Endothelial cell of umbilical vein (primary cell): ENCODE measurements around the gene LPP. TPM values are rescaled to one million over a fixed set of nuclear protein-coding genes. Genes with fewer than 3 reads are reported as not detected.

Experiments used
- BruUV-seq: library from RNA; stranded (reverse); fragments of 400-500 nt; replicated peaks from 2 replicates; lab custom pipeline; 2021; lab: Mats Ljungman, UMichigan
- CTCF ChIA-PET: fragments of 300-600, 350-600 bp; sonication (Branson Sonifier 250); formaldehyde crosslinking; loops from one replicate; lab custom pipeline; 2021; ENCODE audit warnings: antibody characterized with exemption, inconsistent platforms; lab: Charles Lee
- POLR2A ChIA-PET: fragments of 300-600, 350-600 bp; sonication (Branson Sonifier 250); formaldehyde crosslinking; loops from one replicate; lab custom pipeline; 2021; ENCODE audit warnings: antibody characterized with exemption, inconsistent platforms; lab: Charles Lee
- DNase-seq: peaks from one replicate; pipeline ENCODE4 v3.0.0-alpha.2; 2011; ENCODE audit warnings: low read depth, low spot score
- FAIRE-seq: peaks from 2 replicates; lab custom pipeline; 2011; peaks lifted over from hg19 to GRCh38; lab: Jason Lieb, UNC
- H2AFZ ChIP-seq: 2 replicates; pipeline ENCODE4 v1.6.0; 2012; ENCODE audit warnings: low read depth, low read length, control low read depth, inconsistent platforms
- H3K27ac ChIP-seq: 2 replicates; pipeline ENCODE4 v1.5.1; 2011; ENCODE audit warnings: low read depth, mild to moderate bottlenecking, control low read depth, low read length, moderate library complexity; ENCODE audit not compliant: insufficient read depth
- H3K27me3 ChIP-seq, 2 experiments: 2 replicates each; pipeline versions ENCODE4 v1.6.0 to v1.6.1; 2011; ENCODE audit warnings: low read length in 2 of 2, mixed read lengths in 1 of 2; ENCODE audit not compliant: control insufficient read depth in 2 of 2, insufficient read depth in 2 of 2
- H3K36me3 ChIP-seq, 2 experiments: 2 replicates in 1 of 2; 3 replicates in 1 of 2; pipeline ENCODE4 v1.5.1; 2011; ENCODE audit warnings: low read length in 2 of 2, mild to moderate bottlenecking in 1 of 2, moderate library complexity in 1 of 2; ENCODE audit not compliant: control insufficient read depth in 2 of 2, insufficient read depth in 2 of 2; ENCODE audit errors: extremely low read depth in 1 of 2
- H3K4me1 ChIP-seq: 3 replicates; pipeline ENCODE4 v1.5.1; 2011; ENCODE audit warnings: mild to moderate bottlenecking, low read length; ENCODE audit not compliant: control insufficient read depth, insufficient read depth; ENCODE audit errors: extremely low read depth
- H3K4me2 ChIP-seq: 2 replicates; pipeline ENCODE4 v1.6.1; 2011; ENCODE audit warnings: low read length, control low read depth, mixed read lengths; ENCODE audit not compliant: insufficient read depth
- H3K4me3 ChIP-seq, 3 experiments: fragments of 200-600 bp in 1 of 3; sonication (generic), shearing (Covaris generic) in 1 of 3; replicated peaks in 1 of 3; 2 replicates each; pipeline ENCODE4 v1.5.1; 2011 to 2016; ENCODE audit warnings: control low read depth in 3 of 3, low read length in 3 of 3, mild to moderate bottlenecking in 2 of 3, inconsistent platforms in 1 of 3, low read depth in 1 of 3, moderate library complexity in 1 of 3; ENCODE audit not compliant: insufficient read depth in 1 of 3
- H3K79me2 ChIP-seq: 2 replicates; pipeline ENCODE4 v1.6.0; 2012; ENCODE audit warnings: low read length, inconsistent platforms; ENCODE audit not compliant: control insufficient read depth, insufficient read depth
- H3K9ac ChIP-seq: replicated peaks from 2 replicates; pipeline ENCODE3; 2011; ENCODE audit warnings: low read length, control low read depth; ENCODE audit not compliant: insufficient read depth; ENCODE audit errors: extremely low read depth
- H3K9me1 ChIP-seq: replicated peaks from 3 replicates; pipeline ENCODE4 v1.6.0; 2011; ENCODE audit warnings: mild to moderate bottlenecking, low read length; ENCODE audit not compliant: control insufficient read depth, insufficient read depth; ENCODE audit errors: extremely low read depth
- H3K9me3 ChIP-seq: replicated peaks from 2 replicates; pipeline ENCODE4 v1.5.1; 2012; ENCODE audit warnings: low read length, inconsistent platforms; ENCODE audit not compliant: control insufficient read depth, insufficient read depth
- H4K20me1 ChIP-seq: replicated peaks from 2 replicates; pipeline ENCODE3; 2011; ENCODE audit warnings: mild to moderate bottlenecking, low read length; ENCODE audit not compliant: control insufficient read depth, insufficient read depth; ENCODE audit errors: extremely low read depth
- CTCF ChIP-seq, 2 donors: IDR thresholded peaks; 1 replicate in 1 of 2; 2 replicates in 1 of 2; pipeline ENCODE4 v1.5.1; 2011; ENCODE audit warnings: low read length in 2 of 2, mild to moderate bottlenecking in 2 of 2, moderate library complexity in 2 of 2, control low read depth in 1 of 2, inconsistent platforms in 1 of 2, low read depth in 1 of 2; ENCODE audit not compliant: insufficient read depth in 1 of 2; ENCODE audit errors: extremely low read depth in 1 of 2
- EZH2 ChIP-seq: IDR thresholded peaks from 2 replicates; pipeline ENCODE4 v1.6.1; 2012; ENCODE audit warnings: borderline replicate concordance, low read depth, mild to moderate bottlenecking, moderate library complexity, low read length, inconsistent platforms; ENCODE audit not compliant: severe bottlenecking
- FOS ChIP-seq: IDR thresholded peaks from 2 replicates; pipeline ENCODE4 v1.6.1; 2011; ENCODE audit warnings: mild to moderate bottlenecking, low read length, moderate library complexity, borderline replicate concordance; ENCODE audit not compliant: insufficient read depth
- GATA2 ChIP-seq: IDR thresholded peaks from 2 replicates; pipeline ENCODE4 v1.7.0; 2011; ENCODE audit warnings: low read depth, mild to moderate bottlenecking, moderate library complexity, mixed read lengths, low read length; ENCODE audit not compliant: insufficient read length, insufficient read depth
- JUN ChIP-seq: IDR thresholded peaks from 2 replicates; pipeline ENCODE4 v1.6.1; 2011; ENCODE audit warnings: borderline replicate concordance, low read depth; ENCODE audit not compliant: insufficient read length, insufficient read depth
- MYC ChIP-seq: IDR thresholded peaks from one replicate; pipeline ENCODE4 v1.6.1; 2011; ENCODE audit warnings: mild to moderate bottlenecking, low read depth, low read length
- POLR2A ChIP-seq: IDR thresholded peaks from 2 replicates; pipeline ENCODE4 v1.6.1; 2012; ENCODE audit warnings: low read depth, mild to moderate bottlenecking, control low read depth, low read length
- POLR2AphosphoS5 ChIP-seq: IDR thresholded peaks from 2 replicates; pipeline ENCODE4 v1.6.1; 2012; ENCODE audit warnings: low read depth, mild to moderate bottlenecking, control low read depth, low read length, moderate library complexity; ENCODE audit not compliant: insufficient read depth
- dilution Hi-C: fragments of 300-500 bp; cut with MboI; formaldehyde crosslinking; loops from one replicate; pipeline ENCODE4 v1.15.0; 2019; ENCODE audit warnings: low sequenced_read_pairs; ENCODE audit not compliant: extremely low pct_ligation_motif_present
- intact Hi-C: fragments of 100-400 bp; cut with micrococcal nuclease; formaldehyde crosslinking; loops from one replicate; pipeline ENCODE4 v1.10.0; 2022
- polyA plus RNA-seq, 4 experiments: library from polyadenylated mRNA; depleted of rRNA in 3 of 4; stranded (reverse) in 3 of 4; unstranded in 1 of 4; fragments of >200 nt; gene quantifications; 2 replicates each; pipeline versions ENCODE4 v1.2.1 to v1.2.3, GENCODE V29; 2011 to 2012; ENCODE audit warnings: missing spikeins in 1 of 4
- total RNA-seq: library from RNA; stranded (reverse); gene quantifications from 2 replicates; pipeline ENCODE4 v1.2.3, GENCODE V29; 2021
- TF ChIP-seq, protein P1 (sequence below): IDR thresholded peaks from 2 replicates; pipeline ENCODE4 v1.6.1; 2011; ENCODE audit not compliant: insufficient read depth, insufficient read length

The LPP gene
- total and polyA plus RNA-seq, 2 donors (not counting 3 experiments of a cell fraction or from before 2014, with no cell fraction given): 16.9 to 153 TPM

GRCh38 chr3:188259596-188259995 lies 105.6 kb downstream of the LPP start:
- Histone ChIP-seq H3K4me3 (no peak overlapping the region), H3K9ac (no peak overlapping the region), H2AFZ (no peak overlapping the region), H3K9me1 (no peaks in the 10 kb centered on the region), H4K20me1 (no peaks in the 10 kb centered on the region), H3K27me3 (no peaks in the 10 kb centered on the region), H3K4me1 (peaks cover 65% of the 10 kb centered on the region), H3K36me3 (peaks cover 0 to 4% of the 10 kb centered on the region in 2 experiments), H3K79me2 (peaks cover 28% of the 10 kb centered on the region), H3K27ac (no peak overlapping the region), H3K9me3 (no peaks in the 10 kb centered on the region), H3K4me2 (no peak overlapping the region)
- TF ChIP-seq GATA2: no peak
- TF ChIP-seq, protein P1, sequence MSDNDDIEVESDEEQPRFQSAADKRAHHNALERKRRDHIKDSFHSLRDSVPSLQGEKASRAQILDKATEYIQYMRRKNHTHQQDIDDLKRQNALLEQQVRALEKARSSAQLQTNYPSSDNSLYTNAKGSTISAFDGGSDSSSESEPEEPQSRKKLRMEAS: no peak
- no peak for TF ChIP-seq JUN
- no peak for TF ChIP-seq EZH2
- no peak for TF ChIP-seq POLR2AphosphoS5
- TF ChIP-seq POLR2A: no peak
- no peak for TF ChIP-seq CTCF (IDR thresholded peaks at IDR 0.05; ENCODE audit: extremely low read depth in 1 of 2, insufficient read depth in 1 of 2, low read depth in 1 of 2, low read length in 2 of 2)
- no peak for TF ChIP-seq MYC
- TF ChIP-seq FOS: no peak
- FAIRE-seq: no peak
- no TSS peak for BruUV-seq
- no peak for DNase-seq
- intact Hi-C loops: no loop called here
- ChIA-PET CTCF (interaction anchor here (1.3 to 1.8 kb wide), 3 partner anchors 10 to 696 kb away, joined by 3 to 5 read pairs (median 3); no protein-coding TSS in a partner anchor), POLR2A (no interaction called here)
- dilution Hi-C loops: no loop called here
